ENCODE measurements around the gene SLC31A1. TPM values are rescaled to one million over a fixed set of nuclear protein-coding genes. Genes with fewer than 3 reads are reported as not detected.

Gene SLC31A1
- total and polyA plus RNA-seq, 2 of the 13 experiments (the other 11 are each of a cell fraction or from before 2014, with no cell fraction given): 62.9 to 70.0 TPM

DNA sequence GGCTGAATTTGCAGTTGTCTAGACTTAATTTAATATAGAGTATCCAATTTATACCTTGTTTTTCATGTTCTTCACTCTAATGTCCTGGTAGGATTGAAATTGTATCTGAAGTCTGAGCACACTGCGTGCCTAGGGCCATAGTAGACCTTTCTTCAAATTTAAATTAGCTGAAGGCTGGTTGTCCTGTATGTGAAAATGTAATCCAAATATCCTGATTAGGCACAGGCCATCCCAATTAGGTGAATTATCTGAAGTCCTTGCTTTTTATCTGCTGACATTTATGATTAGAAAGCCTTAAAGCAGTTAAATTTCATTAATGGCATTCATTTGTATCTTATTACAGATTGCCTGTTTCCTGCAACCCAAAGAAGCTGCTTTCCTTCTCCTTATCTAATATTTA lies 33.6 kb downstream of the SLC31A1 start (continued):
- TF ChIP-seq PLRG1 (conservative IDR thresholded peaks at IDR 0.05): no peak

DNA sequence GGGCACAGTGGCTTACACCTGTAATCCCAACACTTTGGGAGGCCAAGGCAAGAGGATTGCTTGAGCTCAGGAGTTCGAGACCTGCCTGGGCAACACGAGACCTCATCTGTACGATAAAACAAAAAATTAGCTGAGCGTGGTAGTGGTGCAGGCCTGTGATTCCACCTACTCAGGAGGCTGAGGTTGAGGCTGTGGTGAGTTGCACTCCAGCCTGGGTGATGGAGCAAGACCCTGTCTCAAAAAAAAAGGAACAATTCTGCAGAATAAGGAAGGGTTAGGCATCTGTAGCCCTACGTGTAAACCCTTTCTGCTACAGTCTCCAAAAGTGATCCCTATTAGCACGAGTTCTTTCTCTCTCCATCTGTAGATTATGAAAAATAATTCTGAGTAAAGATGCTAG lies 34.1 kb downstream of the SLC31A1 start:
- H4K20me1 ChIP-seq (ENCODE audit: insufficient read depth, low read length): peaks cover 4% of the 10 kb centered on the region; the same call in 1 of the 2 replicates
- intact Hi-C loops (cut with micrococcal nuclease; ENCODE audit: unreplicated experiment): no loop called here
- ChIA-PET POLR2A (no interaction called here), CTCF (ENCODE audit: low intra/inter-chr PET ratio, low total read pairs) (no interaction called here)
- no peak overlapping the region for H3K4me2 ChIP-seq (ENCODE audit: low read depth, low read length)
- H3K4me3 ChIP-seq (replicated peaks in 1 of 3; ENCODE audit: insufficient read depth in 1 of 3, low read depth in 2 of 3, low read length in 3 of 3): no peak overlapping the region
- H3K27me3 ChIP-seq (ENCODE audit: control insufficient read depth in 1 of 2, insufficient read depth in 2 of 2, low read length in 2 of 2): no peaks in the 10 kb centered on the region
- no TSS peak for BruUV-seq (replicated peaks)
- H2AFZ ChIP-seq (ENCODE audit: low read length): no peak overlapping the region
- H3K9me3 ChIP-seq (ENCODE audit: low read length): no peaks in the 10 kb centered on the region
- no peak for TF ChIP-seq ZNF746 (CRISPR knock-in tag; IDR thresholded peaks at IDR 0.05)
- no peak for TF ChIP-seq ZMAT3 (CRISPR knock-in tag; conservative IDR thresholded peaks at IDR 0.05)
- TF ChIP-seq, protein P1, sequence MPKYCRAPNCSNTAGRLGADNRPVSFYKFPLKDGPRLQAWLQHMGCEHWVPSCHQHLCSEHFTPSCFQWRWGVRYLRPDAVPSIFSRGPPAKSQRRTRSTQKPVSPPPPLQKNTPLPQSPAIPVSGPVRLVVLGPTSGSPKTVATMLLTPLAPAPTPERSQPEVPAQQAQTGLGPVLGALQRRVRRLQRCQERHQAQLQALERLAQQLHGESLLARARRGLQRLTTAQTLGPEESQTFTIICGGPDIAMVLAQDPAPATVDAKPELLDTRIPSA (CRISPR knock-in tag; IDR thresholded peaks at IDR 0.05; ENCODE audit: borderline replicate concordance): no peak
- no peak for TF ChIP-seq FOSL1 (CRISPR knock-in tag; IDR thresholded peaks at IDR 0.05; ENCODE audit: borderline replicate concordance)
- no peak for TF ChIP-seq GATAD1 (CRISPR knock-in tag; IDR thresholded peaks at IDR 0.05)
- TF ChIP-seq ZNF614 (CRISPR knock-in tag; IDR thresholded peaks at IDR 0.05; ENCODE audit: borderline replicate concordance): no peak
- TF ChIP-seq NR2F2 (IDR thresholded peaks at IDR 0.05; ENCODE audit: borderline replicate concordance, low read depth): no peak
- TF ChIP-seq, protein P2, sequence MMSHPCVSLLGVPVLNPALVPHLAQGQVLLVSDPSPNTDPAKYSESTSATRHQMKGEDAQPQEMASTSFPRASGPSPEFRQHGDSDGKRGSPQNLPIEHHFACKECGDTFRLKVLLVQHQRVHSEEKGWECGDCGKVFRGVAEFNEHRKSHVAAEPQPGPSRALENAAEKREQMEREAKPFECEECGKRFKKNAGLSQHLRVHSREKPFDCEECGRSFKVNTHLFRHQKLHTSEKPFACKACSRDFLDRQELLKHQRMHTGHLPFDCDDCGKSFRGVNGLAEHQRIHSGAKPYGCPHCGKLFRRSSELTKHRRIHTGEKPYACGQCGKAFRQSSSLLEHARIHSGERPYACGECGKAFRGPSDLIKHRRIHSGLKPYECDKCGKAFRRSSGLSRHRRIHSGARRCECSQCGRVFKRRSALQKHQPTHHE (CRISPR knock-in tag; IDR thresholded peaks at IDR 0.05; ENCODE audit: borderline replicate concordance): no peak
- no peak for TF ChIP-seq HOXD1 (CRISPR knock-in tag; IDR thresholded peaks at IDR 0.05)
- TF ChIP-seq SKI (IDR thresholded peaks at IDR 0.05; ENCODE audit: partially characterized antibody): no peak
- TF ChIP-seq ZNF253 (CRISPR knock-in tag; IDR thresholded peaks at IDR 0.05; ENCODE audit: borderline replicate concordance): no peak
- TF ChIP-seq, protein P3, sequence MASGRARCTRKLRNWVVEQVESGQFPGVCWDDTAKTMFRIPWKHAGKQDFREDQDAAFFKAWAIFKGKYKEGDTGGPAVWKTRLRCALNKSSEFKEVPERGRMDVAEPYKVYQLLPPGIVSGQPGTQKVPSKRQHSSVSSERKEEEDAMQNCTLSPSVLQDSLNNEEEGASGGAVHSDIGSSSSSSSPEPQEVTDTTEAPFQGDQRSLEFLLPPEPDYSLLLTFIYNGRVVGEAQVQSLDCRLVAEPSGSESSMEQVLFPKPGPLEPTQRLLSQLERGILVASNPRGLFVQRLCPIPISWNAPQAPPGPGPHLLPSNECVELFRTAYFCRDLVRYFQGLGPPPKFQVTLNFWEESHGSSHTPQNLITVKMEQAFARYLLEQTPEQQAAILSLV (CRISPR knock-in tag; IDR thresholded peaks at IDR 0.05; ENCODE audit: borderline replicate concordance): no peak
- no peak for TF ChIP-seq HOXA7 (CRISPR knock-in tag; IDR thresholded peaks at IDR 0.05)
- no peak for TF ChIP-seq ZNF10 (CRISPR knock-in tag; IDR thresholded peaks at IDR 0.05; ENCODE audit: borderline replicate concordance, low read depth)
- TF ChIP-seq ZNF496 (CRISPR knock-in tag; IDR thresholded peaks at IDR 0.05; ENCODE audit: insufficient replicate concordance): no peak
- TF ChIP-seq, protein P4, sequence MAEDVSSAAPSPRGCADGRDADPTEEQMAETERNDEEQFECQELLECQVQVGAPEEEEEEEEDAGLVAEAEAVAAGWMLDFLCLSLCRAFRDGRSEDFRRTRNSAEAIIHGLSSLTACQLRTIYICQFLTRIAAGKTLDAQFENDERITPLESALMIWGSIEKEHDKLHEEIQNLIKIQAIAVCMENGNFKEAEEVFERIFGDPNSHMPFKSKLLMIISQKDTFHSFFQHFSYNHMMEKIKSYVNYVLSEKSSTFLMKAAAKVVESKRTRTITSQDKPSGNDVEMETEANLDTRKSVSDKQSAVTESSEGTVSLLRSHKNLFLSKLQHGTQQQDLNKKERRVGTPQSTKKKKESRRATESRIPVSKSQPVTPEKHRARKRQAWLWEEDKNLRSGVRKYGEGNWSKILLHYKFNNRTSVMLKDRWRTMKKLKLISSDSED (CRISPR knock-in tag; IDR thresholded peaks at IDR 0.05): no peak
- TF ChIP-seq, protein P5, sequence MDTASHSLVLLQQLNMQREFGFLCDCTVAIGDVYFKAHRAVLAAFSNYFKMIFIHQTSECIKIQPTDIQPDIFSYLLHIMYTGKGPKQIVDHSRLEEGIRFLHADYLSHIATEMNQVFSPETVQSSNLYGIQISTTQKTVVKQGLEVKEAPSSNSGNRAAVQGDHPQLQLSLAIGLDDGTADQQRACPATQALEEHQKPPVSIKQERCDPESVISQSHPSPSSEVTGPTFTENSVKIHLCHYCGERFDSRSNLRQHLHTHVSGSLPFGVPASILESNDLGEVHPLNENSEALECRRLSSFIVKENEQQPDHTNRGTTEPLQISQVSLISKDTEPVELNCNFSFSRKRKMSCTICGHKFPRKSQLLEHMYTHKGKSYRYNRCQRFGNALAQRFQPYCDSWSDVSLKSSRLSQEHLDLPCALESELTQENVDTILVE (CRISPR knock-in tag; IDR thresholded peaks at IDR 0.05): no peak
- no peak for DNase-seq (ENCODE audit: low spot score)
- FAIRE-seq: no peak
- H3K36me3 ChIP-seq (replicated peaks in 1 of 2; ENCODE audit: control insufficient read depth in 1 of 2, insufficient read depth in 2 of 2, low read length in 2 of 2): peaks cover 26 to 45% of the 10 kb centered on the region in 2 experiments
- ATAC-seq: no peak
- peaks cover 18% of the 10 kb centered on the region for H3K79me2 ChIP-seq (ENCODE audit: insufficient read depth, low read length)
- no peak overlapping the region for H3K27ac ChIP-seq (ENCODE audit: extremely low read length, insufficient read depth, low read length)
- H3K9ac ChIP-seq (ENCODE audit: insufficient read depth, low read depth, low read length): no peak overlapping the region
- WGBS (ENCODE audit: low lambda C conversion rate): 97% methylated on average over 6 of the region's 6 CpGs
- in situ Hi-C loops (cut with HindIII; ENCODE audit: extremely low pct_ligation_motif_present, low pct_unique_long_range_greater_than_20kb): no loop called here
- no peaks in the 10 kb centered on the region for H3K4me1 ChIP-seq (ENCODE audit: insufficient read depth, low read length)

Measured in HepG2 (cell line).